PFSK-1 (cell line): ENCODE data around the gene RPS6KA2.

ENCODE experiments used
- FOXP2 ChIP-seq: optimal IDR thresholded peaks from 2 replicates; pipeline ENCODE3; 2011; ENCODE audit warnings: borderline replicate concordance, control low read depth, inconsistent platforms; ENCODE audit not compliant: insufficient read depth; ENCODE audit errors: extremely low read length, extremely low read depth
- POLR2AphosphoS5 ChIP-seq: IDR thresholded peaks from 2 replicates; pipeline ENCODE4 v1.6.1; 2012; ENCODE audit warnings: low read depth, mild to moderate bottlenecking, control low read depth, low read length, moderate library complexity
- SIN3A ChIP-seq: IDR thresholded peaks from 2 replicates; pipeline ENCODE4 v1.6.1; 2012; ENCODE audit warnings: mild to moderate bottlenecking, low read length, moderate library complexity, borderline replicate concordance; ENCODE audit not compliant: insufficient read depth
- TAF1 ChIP-seq: IDR thresholded peaks from 2 replicates; pipeline ENCODE4 v1.6.1; 2012; ENCODE audit warnings: low read length, control low read depth, borderline replicate concordance; ENCODE audit not compliant: insufficient read depth
- TF ChIP-seq, protein P1 (sequence below), 2 experiments: IDR thresholded peaks; 2 replicates each; pipeline versions ENCODE4 v1.6.1 to v1.8.0; 2011 to 2012; ENCODE audit warnings: low read depth in 2 of 2, low read length in 2 of 2, control low read depth in 1 of 2, inconsistent platforms in 1 of 2, mild to moderate bottlenecking in 1 of 2, moderate library complexity in 1 of 2; ENCODE audit not compliant: insufficient read depth in 1 of 2

Gene RPS6KA2

DNA sequence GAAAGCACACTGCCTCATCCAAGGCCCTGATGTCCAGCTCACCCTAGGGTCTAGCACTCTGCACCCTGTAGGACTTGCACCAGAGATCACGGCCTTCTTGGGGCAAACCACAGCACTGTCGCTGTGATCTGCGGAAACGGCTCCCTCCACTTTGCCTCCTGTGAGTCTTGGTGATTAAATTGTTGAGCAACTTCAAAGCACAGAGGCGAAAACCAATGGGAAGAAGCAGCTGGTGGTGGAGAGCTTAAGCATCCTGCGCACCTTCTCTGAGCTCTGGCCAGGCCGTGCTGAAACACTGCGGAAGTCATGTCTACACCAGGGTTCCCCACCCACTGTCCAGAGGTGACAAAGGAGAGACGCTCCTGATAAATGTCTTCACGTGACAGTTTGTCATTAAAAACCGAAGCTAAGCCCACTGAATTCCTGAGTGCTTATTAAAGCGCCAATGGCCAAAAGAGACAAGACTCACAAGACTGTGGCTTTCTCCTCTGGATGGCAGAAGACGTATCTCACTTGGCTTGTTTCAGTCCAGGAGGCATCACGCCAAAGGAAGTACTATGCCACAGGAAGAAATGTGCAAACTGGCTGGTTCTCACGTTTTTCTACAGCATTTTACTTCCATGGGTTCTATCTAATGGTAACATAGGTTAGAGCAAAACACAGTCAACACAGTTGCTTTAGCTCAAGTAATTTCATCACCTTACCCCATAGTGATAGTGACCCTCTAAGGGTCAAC, 43.7 kb downstream of the RPS6KA2 start:
- TF ChIP-seq SIN3A: no peak
- TF ChIP-seq TAF1: no peak
- TF ChIP-seq POLR2AphosphoS5: no peak
- no peak for TF ChIP-seq FOXP2
- TF ChIP-seq, protein P1, sequence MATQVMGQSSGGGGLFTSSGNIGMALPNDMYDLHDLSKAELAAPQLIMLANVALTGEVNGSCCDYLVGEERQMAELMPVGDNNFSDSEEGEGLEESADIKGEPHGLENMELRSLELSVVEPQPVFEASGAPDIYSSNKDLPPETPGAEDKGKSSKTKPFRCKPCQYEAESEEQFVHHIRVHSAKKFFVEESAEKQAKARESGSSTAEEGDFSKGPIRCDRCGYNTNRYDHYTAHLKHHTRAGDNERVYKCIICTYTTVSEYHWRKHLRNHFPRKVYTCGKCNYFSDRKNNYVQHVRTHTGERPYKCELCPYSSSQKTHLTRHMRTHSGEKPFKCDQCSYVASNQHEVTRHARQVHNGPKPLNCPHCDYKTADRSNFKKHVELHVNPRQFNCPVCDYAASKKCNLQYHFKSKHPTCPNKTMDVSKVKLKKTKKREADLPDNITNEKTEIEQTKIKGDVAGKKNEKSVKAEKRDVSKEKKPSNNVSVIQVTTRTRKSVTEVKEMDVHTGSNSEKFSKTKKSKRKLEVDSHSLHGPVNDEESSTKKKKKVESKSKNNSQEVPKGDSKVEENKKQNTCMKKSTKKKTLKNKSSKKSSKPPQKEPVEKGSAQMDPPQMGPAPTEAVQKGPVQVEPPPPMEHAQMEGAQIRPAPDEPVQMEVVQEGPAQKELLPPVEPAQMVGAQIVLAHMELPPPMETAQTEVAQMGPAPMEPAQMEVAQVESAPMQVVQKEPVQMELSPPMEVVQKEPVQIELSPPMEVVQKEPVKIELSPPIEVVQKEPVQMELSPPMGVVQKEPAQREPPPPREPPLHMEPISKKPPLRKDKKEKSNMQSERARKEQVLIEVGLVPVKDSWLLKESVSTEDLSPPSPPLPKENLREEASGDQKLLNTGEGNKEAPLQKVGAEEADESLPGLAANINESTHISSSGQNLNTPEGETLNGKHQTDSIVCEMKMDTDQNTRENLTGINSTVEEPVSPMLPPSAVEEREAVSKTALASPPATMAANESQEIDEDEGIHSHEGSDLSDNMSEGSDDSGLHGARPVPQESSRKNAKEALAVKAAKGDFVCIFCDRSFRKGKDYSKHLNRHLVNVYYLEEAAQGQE (IDR thresholded peaks at IDR 0.05; ENCODE audit: insufficient read depth in 1 of 2, low read depth in 2 of 2, low read length in 2 of 2): no peak

DNA sequence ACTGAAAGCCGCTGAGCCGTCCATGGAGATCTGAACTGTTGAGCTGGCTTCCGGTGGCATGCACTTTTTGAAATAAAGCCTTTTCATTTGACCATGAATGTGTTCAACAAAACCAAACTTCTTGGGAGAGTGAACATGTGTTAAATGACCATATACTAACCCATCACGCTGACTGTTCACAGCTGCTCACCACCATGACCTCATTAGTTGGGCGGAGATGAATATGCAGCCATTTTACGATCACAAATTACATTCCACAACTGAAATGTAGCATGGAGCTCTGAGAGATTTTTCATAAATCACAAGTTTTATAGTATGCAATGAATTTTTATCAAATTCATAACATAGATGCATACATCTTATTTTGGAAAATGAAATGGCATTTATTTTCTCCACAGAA, 44.8 kb downstream of the RPS6KA2 start:
- TF ChIP-seq POLR2AphosphoS5 (no peak), FOXP2 (no peak), SIN3A (no peak), TAF1 (no peak)
- TF ChIP-seq, protein P1 (IDR thresholded peaks at IDR 0.05; ENCODE audit: insufficient read depth in 1 of 2, low read depth in 2 of 2, low read length in 2 of 2): no peak

DNA sequence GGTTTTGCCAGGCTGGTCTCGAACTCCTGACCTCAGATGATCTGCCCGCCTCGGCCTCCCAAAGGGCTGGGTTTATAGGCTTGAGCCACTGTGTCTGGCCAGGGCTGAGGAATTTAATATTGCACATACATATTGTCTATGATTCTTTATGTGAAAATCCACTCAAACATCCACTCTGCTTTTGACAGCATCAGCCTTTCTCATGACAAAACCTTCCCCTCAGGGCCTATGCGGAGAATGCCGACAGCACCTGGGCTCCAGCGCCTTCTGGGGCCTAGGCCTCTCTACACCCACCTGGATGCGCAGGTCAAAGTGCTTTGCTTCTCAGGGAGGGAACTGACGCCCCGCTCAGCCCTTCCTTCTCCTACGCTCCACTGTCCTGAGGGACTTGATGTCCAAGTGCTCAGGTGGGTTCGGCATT, 46.0 kb downstream of the RPS6KA2 start:
- TF ChIP-seq POLR2AphosphoS5 (no peak), FOXP2 (no peak), TAF1 (no peak), SIN3A (no peak)
- TF ChIP-seq, protein P1 (IDR thresholded peaks at IDR 0.05; ENCODE audit: insufficient read depth in 1 of 2, low read depth in 2 of 2, low read length in 2 of 2): no peak

DNA sequence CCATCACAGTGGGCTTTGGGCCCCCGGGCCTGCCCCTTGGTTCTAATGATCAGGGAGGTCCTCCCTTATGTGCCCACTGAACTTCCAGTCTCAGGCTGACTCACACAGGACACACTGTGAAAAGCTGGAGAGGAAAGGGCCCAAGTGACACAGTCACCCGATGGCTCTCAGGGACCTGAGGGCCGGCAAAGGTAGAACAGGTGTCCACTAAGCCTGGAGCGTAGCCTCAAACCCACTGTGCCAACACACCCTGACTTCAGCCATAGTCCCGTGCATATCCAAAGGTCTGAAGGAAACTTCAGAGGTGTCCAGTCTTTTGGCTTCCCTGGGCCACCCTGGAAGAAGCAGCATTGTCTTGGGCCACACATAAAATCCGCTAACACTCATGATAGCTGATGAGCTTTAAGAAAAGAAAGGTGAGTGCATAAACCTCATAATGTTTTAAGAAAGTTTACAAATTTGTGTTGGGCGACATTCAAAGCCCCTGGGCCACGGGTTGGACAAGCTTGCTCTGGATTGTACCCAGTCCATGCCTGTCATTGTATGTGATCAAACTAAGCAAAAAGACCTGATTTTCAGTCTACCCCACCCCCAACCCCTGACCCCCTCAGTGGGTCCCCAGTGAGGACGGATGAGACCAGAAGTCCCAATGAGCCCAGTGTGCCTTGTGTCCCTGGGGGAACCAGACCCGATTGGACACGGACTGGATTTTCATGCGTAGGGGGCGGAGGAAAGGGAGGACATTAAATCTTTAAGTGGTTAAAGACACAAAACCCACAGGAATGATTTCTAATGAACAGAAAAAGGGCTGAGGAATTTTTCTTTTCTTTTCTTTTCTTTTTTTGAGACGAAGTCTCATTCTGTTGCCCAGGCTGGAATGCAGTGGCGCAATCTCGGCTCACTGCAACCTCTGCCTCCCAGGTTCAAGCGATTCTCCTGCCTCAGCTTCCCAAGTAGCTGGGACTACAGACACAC, 46.7 kb downstream of the RPS6KA2 start:
- TF ChIP-seq FOXP2 (no peak), POLR2AphosphoS5 (no peak), TAF1 (no peak), SIN3A (no peak)
- TF ChIP-seq, protein P1 (IDR thresholded peaks at IDR 0.05; ENCODE audit: insufficient read depth in 1 of 2, low read depth in 2 of 2, low read length in 2 of 2): no peak
